Activated naive CD4-positive, alpha-beta T cell treated with anti-CD3 and anti-CD28 coated beads for 36 hours (primary cell): Measurements from ENCODE around the gene HTR1B. TPM values are rescaled to one million over a fixed set of nuclear protein-coding genes. Genes with fewer than 3 reads are reported as not detected.

Experiments
- CTCF ChIA-PET: fragments of 350-600 bp; sonication (Branson Sonifier 250); formaldehyde crosslinking; loops from one replicate; lab custom pipeline; 2021; ENCODE audit warnings: antibody characterized with exemption; lab: Charles Lee
- DNase-seq: peaks from one replicate; pipeline ENCODE4 v3.0.0-alpha.2; 2020
- H3K27ac Mint-ChIP-seq: one replicate; pipeline ENCODE4 v1.8.0; 2021; ENCODE audit warnings: mild to moderate bottlenecking, mixed read lengths
- H3K27me3 Mint-ChIP-seq: one replicate; pipeline ENCODE4 v1.8.0; 2021; ENCODE audit warnings: low read depth, mixed read lengths
- H3K36me3 Mint-ChIP-seq: one replicate; pipeline ENCODE4 v1.8.0; 2021; ENCODE audit warnings: low read depth, mixed read lengths
- H3K4me1 Mint-ChIP-seq: one replicate; pipeline ENCODE4 v1.8.0; 2021; ENCODE audit warnings: low read depth, mixed read lengths
- H3K4me3 Mint-ChIP-seq: one replicate; pipeline ENCODE4 v1.8.0; 2021; ENCODE audit warnings: mild to moderate bottlenecking, moderate library complexity, mixed read lengths
- H3K9me3 Mint-ChIP-seq: one replicate; pipeline ENCODE4 v1.8.0; 2021; ENCODE audit warnings: mixed read lengths
- intact Hi-C: fragments of 100-400 bp; cut with micrococcal nuclease; formaldehyde crosslinking; loops from one replicate; pipeline ENCODE4 v1.15.1; 2023
- total RNA-seq, 2 experiments: library from RNA; stranded (reverse); gene quantifications; one replicate each; pipeline ENCODE4 v1.2.3, GENCODE V29; 2021

Gene HTR1B
- total RNA-seq, 2 experiments from 2014 or later = not detected

- H3K9me3 Mint-ChIP-seq = peaks cover 2% of the 10 kb centered on the region
These were observed 46.5 kb downstream of the HTR1B start for GRCh38 chr6:77416839-77417238.

GRCh38 chr6:77415706-77416105, 47.6 kb downstream of the HTR1B start:
- DNase-seq = no peak
- Mint-ChIP-seq H3K27ac (no peak overlapping the region), H3K9me3 (peaks cover 2% of the 10 kb centered on the region), H3K4me3 (no peak overlapping the region), H3K4me1 (no peaks in the 10 kb centered on the region), H3K27me3 (no peaks in the 10 kb centered on the region), H3K36me3 (no peaks in the 10 kb centered on the region)
- intact Hi-C loops = no loop called here
- CTCF ChIA-PET = no interaction called here

More at GRCh38 chr6:77416839-77417238, 46.5 kb downstream of the HTR1B start:
- no peak for DNase-seq
- H3K27me3 Mint-ChIP-seq = no peaks in the 10 kb centered on the region
- H3K27ac Mint-ChIP-seq = no peak overlapping the region
- CTCF ChIA-PET = no interaction called here
- H3K4me3 Mint-ChIP-seq = no peak overlapping the region
- no peaks in the 10 kb centered on the region for H3K36me3 Mint-ChIP-seq
- intact Hi-C loops = no loop called here
- H3K4me1 Mint-ChIP-seq = no peaks in the 10 kb centered on the region

Other genes with a start within 250 kb of the HTR1B start
- not detected for gene MEI4, start 189.5 kb upstream of the HTR1B start, total RNA-seq